Neuron (in vitro differentiated cells): ENCODE data around the gene HIP1R.
A peak's percentile ranks its signal among the peaks of the same experiment; 100 is the strongest.
"Not testable (repeated sequence)": the region's sequence is repeated elsewhere in the genome, so short reads cannot be mapped to it uniquely, and the experiment has no call there.

ENCODE experiments used
- H2AFZ ChIP-seq: one replicate; pipeline ENCODE4 v1.6.1; 2013; ENCODE audit warnings: low read depth, mild to moderate bottlenecking, inconsistent platforms, low read length, moderate library complexity
- H3K27me3 ChIP-seq: one replicate; pipeline ENCODE4 v1.6.1; 2013; ENCODE audit warnings: low read length; ENCODE audit not compliant: insufficient read depth
- H3K36me3 ChIP-seq: one replicate; pipeline ENCODE4 v1.6.1; 2013; ENCODE audit warnings: low read length; ENCODE audit not compliant: insufficient read depth
- H3K4me1 ChIP-seq: one replicate; pipeline ENCODE4 v1.6.1; 2013; ENCODE audit warnings: low read length; ENCODE audit not compliant: insufficient read depth
- H3K4me3 ChIP-seq: 2 replicates; pipeline ENCODE4 v1.5.1; 2013; ENCODE audit warnings: mild to moderate bottlenecking, low read length, moderate library complexity
- H3K9me3 ChIP-seq: one replicate; pipeline ENCODE4 v1.6.1; 2013; ENCODE audit warnings: low read length

Gene HIP1R

DNA sequence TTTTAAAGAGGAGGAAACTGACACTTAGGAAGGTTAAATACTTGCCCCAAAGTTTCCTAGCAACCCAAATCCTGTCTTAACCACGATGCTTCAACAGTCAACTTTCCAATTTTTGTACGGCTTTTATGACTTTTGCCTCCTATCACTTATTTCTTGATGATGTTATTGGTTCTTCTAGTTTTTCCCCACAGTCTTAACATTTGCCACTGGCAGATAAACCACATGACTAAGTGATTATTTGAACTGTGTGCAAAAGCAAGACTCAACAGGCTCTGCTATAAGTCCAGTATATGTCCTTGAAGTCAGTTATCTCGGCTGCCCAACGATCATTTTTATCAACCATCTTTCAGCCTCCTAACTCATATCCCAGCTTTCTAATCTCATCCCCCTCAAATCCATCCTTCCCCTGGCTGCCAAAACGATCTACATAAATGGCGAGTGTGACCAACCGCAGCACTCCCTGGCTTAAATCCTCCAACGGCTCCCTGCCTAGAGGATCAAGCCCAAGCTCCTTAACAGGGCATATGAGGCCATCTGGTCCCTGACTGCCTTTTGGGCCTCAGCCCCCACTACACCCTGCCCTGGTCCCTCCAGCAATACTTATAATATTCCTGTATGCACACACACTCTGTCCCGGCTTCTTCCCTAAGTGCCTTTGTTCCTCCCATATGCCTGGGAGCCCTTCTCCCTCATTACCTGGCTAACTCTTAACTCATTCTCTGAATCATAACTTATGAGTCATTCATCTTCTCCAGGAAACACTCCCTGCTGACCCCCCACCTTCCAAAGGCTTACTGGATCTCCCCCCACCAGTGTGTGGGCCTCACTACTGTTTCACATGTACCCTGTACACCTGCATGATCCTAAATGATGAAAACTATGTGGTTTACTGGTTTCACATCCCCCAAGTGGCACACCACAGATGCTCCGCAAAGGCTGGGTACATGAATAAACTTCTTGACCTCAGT is 51.9 kb downstream of the HIP1R start:
- Histone ChIP-seq H3K27me3 (no peaks in the 10 kb centered on the region), H2AFZ (no peak overlapping the region), H3K4me3 (no peak overlapping the region), H3K9me3 (no peaks in the 10 kb centered on the region), H3K4me1 (peaks cover 52% of the 10 kb centered on the region), H3K36me3 (no peaks in the 10 kb centered on the region)

DNA sequence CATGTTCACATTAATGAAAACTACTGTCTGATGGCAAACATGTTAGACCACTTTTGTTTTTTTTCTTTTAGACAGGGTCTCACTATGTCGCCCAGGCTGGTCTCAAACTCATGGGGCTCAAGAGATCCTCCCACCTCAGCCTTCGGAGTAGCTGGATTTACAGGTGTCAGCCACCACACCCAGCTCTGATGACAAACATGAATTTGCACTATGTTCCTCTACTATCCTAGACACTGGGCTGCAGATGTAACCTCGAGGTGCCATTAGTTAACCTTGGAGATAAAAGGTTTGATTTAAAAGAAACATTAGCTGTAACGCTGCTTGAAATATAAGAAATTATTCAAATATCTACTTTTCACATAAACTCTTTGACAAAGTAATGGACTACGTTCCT is 52.6 kb downstream of the HIP1R start:
- no peak overlapping the region for H2AFZ ChIP-seq
- no peaks in the 10 kb centered on the region for H3K9me3 ChIP-seq
- no peaks in the 10 kb centered on the region for H3K27me3 ChIP-seq
- peaks cover 58% of the 10 kb centered on the region for H3K4me1 ChIP-seq
- H3K36me3 ChIP-seq, result no peaks in the 10 kb centered on the region
- H3K4me3 ChIP-seq, result no peak overlapping the region

DNA sequence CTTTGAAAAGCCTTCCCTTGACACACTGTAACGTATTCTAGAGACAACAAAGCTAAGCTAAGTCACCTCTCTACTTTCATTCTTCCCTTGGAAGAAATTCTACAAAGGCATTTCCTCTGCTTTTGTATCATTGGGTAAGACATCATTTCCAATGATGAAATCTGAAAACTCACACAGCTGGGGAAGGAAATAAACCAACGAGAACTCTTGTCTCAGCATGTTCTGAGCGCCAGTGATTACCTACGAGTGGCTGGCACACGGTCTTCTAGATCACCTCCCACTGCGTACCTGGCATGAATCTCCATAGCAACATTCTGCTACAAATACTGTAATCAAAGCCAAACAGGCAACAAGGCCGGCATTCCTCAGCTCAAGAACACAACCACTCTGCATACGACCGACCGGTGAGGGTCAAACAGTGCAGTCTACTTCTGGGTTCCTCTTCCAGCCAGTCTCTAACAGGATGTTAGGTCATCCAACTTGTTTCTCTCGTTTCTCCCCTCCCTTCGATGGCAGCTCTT is 53.0 kb downstream of the HIP1R start:
- Histone ChIP-seq H3K9me3 (no peaks in the 10 kb centered on the region), H2AFZ (no peak overlapping the region), H3K4me3 (no peak overlapping the region), H3K4me1 (peaks cover 58% of the 10 kb centered on the region), H3K36me3 (no peaks in the 10 kb centered on the region), H3K27me3 (no peaks in the 10 kb centered on the region)

DNA sequence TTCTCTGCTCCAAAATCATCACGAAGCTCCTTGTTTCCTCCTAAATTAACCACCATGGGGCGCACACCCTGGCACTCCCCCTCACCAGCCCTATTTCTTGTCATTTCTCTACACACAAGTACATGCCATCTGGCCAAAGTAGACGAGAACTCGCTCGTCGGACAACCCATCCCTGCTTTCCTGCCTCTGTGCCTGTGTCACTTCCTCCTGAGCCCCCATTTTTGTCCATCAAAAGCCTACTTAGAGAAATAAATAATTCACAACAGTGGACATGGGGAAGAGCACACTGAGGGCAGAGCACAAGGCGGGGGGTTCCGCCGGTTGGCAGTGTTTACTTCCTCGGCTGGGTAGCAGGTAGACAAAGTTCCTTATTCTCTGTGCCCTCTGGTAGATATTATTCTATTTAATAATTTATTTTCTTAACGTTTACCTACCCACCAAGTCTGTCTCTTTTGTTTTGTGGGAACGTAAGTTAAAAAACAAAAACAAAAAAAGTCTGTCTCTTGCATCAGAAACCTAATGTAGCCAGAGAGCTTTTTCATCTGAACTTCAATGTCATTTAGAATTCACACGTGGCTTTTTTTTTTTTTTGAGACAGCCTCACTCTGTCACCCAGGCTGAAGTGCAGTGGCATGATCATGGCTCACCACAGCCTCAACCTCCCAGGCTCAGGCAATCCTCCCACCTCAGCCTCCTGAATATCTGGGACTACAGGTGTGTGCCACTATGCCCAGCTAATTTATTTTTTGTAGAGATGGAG is 54.7 kb downstream of the HIP1R start:
- Histone ChIP-seq H3K4me3 (no peak overlapping the region), H3K36me3 (no peaks in the 10 kb centered on the region), H3K9me3 (no peaks in the 10 kb centered on the region), H2AFZ (no peak overlapping the region), H3K4me1 (peaks cover 73% of the 10 kb centered on the region), H3K27me3 (no peaks in the 10 kb centered on the region)

DNA sequence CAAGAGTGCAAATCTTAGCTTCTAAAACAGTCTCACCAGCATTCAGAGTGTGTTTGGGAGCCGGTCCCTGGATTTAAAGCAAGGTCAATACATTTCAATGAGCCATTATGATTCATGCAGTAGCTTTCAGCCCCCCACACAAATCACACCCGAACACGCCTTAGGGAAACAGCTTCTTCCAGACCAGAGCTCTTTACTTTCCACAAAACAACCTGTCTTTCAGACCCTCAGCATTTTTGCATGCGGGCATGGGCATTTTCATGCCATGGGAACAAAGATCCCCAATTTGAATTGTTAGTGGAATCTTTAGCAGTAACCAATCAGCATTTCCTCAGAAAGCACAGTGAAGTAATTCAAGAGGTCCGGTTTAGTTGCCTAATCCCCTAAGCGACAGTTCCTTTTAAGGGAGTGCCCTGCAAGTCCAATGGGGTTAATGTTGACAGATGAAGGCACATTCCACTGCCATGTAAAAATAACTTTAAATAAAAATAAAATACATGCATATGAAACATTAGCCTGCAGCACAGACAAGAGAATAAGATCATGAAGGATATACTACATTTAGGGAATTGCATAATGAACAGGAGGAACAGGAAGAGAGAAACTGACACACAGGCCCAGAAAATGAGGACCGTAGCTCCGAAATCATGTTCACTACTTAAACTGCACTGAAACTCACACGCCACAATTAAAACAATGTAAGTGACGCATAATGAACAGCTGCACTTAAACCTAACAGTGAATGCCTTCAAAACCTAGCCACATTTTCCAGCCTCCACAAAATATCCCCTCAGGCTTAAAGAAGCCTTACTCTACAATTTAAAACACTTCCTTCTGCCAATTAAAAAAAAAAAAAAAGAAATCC is 56.6 kb downstream of the HIP1R start:
- H3K4me1 ChIP-seq, result peaks cover 73% of the 10 kb centered on the region
- no peaks in the 10 kb centered on the region for H3K27me3 ChIP-seq
- no peaks in the 10 kb centered on the region for H3K9me3 ChIP-seq
- no peaks in the 10 kb centered on the region for H3K36me3 ChIP-seq
- H2AFZ ChIP-seq, result no peak overlapping the region
- peak overlapping the region; percentile 32 for H3K4me3 ChIP-seq

DNA sequence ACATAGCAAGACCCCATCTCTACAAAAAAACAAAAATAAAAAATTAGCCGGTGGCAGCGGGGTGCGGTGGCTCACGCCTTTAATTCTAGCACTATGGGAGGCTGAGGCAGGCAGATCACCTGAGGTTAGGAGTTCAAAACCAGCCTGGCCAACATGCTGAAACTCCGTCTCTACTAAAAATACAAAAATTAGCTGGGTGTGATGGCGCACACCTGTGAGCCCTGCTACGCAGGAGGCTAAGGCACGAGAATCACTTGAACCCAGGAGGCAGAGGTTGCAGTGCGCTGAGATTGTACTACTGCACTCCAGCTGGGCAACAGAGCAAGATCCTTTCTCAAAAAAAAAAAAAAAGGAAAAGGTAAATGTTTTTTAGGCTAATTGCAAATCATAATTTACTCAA is 57.5 kb downstream of the HIP1R start:
- not testable (repeated sequence) for H3K4me3 ChIP-seq

DNA sequence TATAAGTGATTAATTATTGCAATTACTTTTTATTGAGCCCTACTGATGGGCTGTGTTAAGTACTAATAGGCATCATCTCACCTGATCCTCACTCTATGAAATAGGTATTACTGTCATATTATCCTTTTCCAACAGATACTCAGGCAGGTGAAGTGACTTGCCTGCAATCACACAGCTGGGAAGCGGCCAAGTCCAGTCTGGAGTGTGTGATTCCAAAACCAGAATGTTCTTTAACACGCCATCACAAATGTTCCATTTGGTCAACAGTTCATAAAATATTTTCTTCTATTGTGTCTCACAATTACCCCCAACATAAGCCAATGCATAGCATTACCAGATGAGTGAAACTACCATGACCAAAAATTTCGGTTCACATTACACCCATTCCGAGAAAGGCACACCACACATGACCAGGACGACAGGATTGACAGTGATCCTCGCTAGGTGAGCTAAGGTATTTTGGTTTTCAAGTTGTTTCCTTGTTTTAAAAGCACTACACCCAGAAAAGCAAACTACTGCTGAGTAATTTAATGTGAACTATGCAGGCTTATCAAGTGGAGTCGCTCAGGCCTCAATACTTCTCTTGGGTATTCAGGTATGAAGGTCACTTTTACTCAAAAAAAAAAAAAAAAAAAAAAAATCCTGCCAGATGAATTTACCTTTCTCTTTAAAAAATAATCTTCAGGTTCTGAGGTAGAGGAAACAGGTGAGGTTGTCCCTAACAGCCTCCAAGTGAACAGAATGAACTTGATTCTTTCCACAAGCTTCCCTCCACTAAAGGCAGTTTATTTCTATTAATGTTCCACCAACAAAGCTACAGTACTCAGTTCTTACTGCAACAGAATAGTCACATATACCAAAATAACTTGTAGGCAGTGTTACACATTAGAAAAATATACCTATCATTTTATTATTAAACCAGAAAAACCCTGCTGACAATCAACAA is 58.2 kb downstream of the HIP1R start:
- Histone ChIP-seq H3K4me1 (peaks cover 62% of the 10 kb centered on the region), H3K36me3 (no peaks in the 10 kb centered on the region), H3K27me3 (no peaks in the 10 kb centered on the region), H2AFZ (no peak overlapping the region), H3K9me3 (no peaks in the 10 kb centered on the region), H3K4me3 (peak overlapping the region; percentile 100)

More for the DNA sequence above, 57.5 kb downstream of the HIP1R start:
- H2AFZ ChIP-seq, H3K9me3 ChIP-seq, H3K36me3 ChIP-seq, H3K27me3 ChIP-seq: not testable (repeated sequence)
- peaks cover 64% of the 10 kb centered on the region for H3K4me1 ChIP-seq

DNA sequence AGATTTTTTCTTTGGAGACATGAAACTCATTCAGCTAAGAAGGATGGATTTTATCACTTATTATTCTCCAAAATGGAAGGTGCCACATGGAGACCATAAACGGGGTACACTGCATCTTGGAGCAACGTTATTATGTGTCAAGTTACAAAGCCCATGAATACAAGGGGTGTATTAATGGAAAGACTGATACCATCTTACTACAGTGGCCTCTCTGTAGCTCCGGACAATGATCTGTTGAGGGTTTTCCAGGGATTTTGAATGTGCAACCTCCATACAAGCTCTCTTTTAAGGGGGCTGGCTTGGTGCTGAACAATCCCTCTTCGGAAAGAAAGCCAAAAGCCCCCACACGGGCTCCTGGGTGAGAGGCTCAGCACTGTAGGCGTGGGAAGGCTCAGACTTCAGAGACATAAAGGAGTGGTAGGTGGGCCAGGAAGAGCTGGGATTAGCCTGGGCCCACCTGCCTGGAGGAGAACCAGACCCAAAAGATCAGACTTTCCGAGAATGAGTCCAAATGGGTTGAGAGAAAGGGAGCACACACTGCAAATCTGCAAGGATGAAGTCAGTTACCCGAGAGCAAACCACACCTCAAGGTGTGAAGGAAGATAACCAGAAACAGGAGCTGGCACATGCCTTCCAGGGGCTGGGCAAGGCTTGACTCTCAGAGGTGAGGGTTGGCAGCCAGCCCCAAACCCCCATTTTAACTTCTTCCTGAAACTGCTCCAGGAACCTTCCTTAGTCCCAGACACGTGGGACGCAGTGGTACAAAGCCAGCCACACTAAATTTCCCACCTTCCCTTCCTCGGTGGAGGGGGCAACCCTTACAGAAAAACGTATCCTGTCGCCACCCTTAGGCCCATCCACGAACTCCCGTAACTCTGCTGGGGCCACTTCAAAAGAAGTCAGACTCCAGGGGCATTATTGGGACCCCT is 59.2 kb downstream of the HIP1R start:
- Histone ChIP-seq H2AFZ (no peak overlapping the region), H3K9me3 (no peaks in the 10 kb centered on the region), H3K36me3 (no peaks in the 10 kb centered on the region), H3K27me3 (no peaks in the 10 kb centered on the region), H3K4me1 (peaks cover 62% of the 10 kb centered on the region), H3K4me3 (peak overlapping the region; percentile 100)

DNA sequence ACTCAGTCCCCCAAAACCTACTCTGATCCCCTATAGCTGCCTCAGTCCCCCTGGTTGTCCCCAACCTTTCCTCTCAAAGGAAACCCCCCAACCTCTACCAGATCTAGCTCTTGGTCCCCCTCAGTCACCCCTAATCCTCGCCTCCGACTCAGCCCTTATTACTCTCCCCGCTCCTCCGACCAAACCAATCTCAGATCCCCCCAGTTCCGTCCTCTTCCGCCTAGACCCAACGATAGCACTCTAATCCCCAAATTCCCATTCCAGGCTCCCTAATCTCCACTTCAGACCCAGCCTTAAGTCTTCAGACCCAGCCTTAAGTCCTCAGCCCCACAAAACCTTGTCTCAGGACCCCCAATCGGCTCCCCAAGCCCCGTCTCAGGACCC is 60.1 kb downstream of the HIP1R start:
- H3K36me3 ChIP-seq, result no peaks in the 10 kb centered on the region
- H3K4me1 ChIP-seq, result peaks cover 55% of the 10 kb centered on the region
- H2AFZ ChIP-seq, result peak overlapping the region; percentile 64
- no peaks in the 10 kb centered on the region for H3K27me3 ChIP-seq
- H3K9me3 ChIP-seq, result no peaks in the 10 kb centered on the region
- H3K4me3 ChIP-seq, result peak overlapping the region; percentile 100

DNA sequence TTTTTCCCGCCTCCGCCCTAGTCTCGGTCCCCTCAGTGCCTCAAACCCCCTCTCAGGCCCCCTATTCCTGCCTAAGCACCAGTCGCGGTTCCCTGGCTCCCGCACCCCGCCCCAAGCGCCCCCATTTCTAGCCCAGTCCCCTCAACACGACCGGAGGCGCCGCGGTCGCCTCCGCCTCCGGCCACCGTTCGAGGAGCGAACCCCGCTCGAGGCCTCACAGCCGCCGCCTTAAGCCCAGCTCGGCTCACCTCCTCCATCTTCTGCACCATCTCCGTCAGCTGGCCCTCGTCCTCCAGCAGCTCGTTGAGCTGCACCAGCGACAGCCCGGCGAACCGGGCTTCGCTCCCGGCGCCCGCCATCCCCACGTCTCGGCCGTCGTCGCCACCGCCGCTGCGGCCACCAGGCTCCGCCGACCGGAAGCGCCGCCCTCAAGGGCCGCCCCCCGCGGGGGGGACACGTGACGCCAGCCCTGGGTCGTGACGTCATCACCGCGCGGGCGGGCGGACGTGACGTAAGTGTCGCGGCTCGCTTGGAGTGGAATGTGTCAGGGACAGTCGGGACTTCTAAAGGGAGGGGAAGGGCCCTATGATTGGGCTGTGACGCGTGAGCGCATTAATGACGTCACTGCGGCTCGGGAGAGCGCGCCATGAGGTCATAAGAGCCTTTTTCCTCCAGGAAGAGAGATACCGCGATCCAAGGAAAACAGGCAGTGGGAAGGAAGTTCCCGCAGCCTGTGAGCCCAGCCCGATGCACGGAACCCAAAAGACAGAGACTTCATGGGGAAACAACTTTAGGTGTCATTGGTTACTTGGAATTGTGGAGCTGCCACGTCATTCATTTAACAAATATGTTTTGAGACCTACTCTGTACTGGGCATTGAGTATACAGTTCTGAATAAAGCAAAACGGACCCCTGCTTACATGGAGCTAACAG is 60.7 kb downstream of the HIP1R start, which contains the start of gene VPS37B:
VPS37B (minus strand) TSS at position 421 of the 933 bp plus-strand sequence; CDS start at position 359, 62 bp downstream.
- Histone ChIP-seq H3K4me1 (peaks cover 48% of the 10 kb centered on the region), H3K9me3 (no peaks in the 10 kb centered on the region), H3K27me3 (no peaks in the 10 kb centered on the region)

More for the DNA sequence above, 60.7 kb downstream of the HIP1R start, which contains the start of gene VPS37B:
- Histone ChIP-seq H3K4me3 (peak within 1 kb of the TSS; percentile 100), H2AFZ (peak within 1 kb of the TSS; percentile 64), H3K36me3 (no peaks in the 10 kb centered on the region)
